HG02870 (cell line): ENCODE results near the gene FZD4.
"Not testable (repeated sequence)": the region's sequence is repeated elsewhere in the genome, so short reads cannot be mapped to it uniquely, and the experiment has no call there.

ENCODE experiments used
- ATAC-seq: cut with Tn5 transposase; IDR thresholded peaks from one replicate; pipeline ENCODE4 v1.9.1; 2021; ENCODE audit warnings: mild to moderate bottlenecking, moderate library complexity; ENCODE audit not compliant: unreplicated experiment

FZD4 gene

DNA sequence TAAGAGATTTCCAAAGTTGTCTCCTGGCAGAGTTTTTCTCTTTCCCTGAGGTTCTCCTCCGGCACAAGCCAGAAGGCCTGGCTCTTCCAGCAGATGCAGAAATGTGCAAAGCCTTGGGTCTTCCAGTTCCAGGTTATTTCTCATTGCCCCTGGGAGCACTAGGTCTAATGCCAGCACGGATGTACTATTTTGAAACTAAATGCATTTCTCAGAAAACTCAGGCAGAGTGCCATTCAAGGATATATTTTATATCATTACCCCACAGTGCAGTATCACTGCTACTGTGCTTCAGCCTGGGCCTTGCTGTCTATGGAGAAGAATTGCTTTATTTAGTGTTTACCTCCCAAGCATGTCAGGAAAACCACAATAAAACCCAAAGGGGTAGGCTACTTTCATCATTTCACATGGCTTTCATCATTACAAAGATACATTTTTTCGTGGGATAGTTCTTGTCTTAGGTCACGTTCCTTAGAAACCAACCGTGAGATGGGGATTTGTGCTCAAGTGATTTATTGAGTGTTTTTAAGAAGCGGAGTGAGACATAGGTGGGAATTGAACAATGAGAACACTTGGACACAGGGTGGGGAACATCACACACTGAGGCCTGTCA is 22.4 kb upstream of the FZD4 start:
- ATAC-seq = no peak

DNA sequence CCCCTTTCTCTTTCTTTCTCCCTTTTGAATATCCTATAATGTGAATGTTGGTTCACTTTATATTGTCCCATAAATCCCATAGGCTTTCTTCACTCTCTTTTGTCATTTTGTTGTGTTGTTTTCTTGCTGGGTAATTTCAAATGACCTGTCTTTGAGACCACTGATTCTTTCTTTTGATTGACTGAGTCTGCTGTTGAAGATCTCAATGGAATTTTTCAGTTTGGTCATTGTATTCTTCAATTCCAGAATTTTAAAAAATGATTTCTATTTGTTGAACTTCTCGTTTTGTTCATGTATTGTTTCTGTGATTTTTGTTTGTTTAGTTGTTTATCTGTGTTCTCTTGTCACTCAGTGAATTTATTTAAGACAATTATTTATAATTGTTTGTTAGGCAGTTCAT is 17.5 kb upstream of the FZD4 start:
- ATAC-seq = no peak

DNA sequence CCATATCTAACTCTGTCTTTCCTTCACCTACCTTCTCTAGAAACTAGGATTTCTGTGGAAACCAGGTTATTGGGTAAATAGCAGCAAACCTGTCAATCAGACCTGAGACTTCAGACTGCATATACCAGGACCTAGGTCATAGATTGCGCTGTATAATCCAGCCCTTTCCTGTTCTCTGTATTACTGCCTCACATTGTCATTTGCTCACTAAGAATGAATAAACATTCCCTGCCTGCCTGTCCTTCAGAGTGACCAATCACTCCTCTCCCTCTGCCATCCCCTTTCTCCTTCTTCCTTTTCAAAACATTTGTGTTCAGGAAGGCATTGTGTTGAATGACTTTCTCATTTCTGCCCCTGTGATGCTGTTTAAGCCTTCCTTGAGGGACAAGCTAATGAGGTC is 14.1 kb upstream of the FZD4 start:
- no peak for ATAC-seq

DNA sequence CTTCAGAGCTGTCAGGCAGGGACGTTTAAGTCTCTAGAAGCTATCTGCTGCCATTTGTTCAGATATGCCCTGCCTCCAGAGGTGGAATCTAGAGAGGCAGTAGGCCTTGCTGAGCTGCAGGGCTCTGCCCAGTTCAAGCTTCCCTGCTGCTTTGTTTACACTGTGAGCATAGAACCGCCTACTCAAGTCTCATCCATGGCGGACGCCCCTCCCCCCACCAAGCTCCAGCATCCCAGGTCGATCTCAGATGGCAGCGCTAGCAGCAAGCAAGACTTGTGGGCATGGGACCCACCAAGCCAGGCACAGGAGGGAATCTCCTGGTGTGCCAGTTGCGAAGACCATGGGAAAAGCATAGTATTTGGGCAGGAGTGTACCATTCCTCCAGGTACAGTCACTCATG is 12.4 kb upstream of the FZD4 start:
- ATAC-seq = not testable (repeated sequence)

DNA sequence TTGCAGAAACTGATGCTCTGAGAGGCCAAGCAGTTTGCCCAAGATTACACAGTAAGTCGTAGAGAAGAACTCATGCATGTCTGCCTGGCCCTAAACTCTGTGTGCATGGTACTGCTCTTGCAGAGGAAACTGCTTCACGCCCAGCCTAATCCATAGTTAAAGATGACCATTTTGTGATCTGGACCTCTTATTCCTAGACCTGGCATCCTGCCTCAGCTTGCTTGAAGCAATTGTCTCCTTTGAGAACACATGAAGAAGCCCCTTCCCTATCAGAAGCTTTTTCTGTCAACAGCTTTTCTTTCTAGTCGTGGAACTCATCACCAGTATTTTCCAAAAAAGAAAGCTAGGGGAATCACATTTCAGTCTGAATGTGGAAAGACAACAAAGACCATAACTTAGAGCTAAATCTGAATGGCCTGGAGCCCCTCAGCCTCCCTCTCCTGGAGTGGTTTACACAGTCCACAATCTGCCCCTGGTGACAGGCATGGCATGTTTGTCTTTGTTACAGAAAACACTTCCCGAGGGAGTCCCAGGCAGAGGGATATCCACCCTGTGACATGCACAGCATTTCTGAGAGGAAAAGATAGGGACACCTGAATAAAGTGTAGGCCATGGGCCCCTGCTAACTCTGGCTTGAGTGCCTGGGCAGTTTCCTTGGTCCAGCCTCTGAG is 2.9 kb upstream of the FZD4 start:
- no peak for ATAC-seq

DNA sequence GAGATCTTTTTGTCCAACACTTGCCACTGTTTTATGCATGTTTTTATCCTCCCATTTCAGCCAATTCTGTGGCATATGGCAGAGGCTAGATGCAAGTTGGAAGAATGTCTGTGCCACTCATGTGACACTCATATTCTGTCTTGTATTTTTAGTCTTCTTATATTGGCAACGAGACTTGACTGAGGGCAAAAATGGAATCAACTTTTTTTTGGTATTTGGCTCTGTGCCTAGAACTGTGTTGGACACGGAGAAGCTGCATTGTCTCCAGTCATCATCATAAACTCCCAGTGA is 1.7 kb upstream of the FZD4 start:
- ATAC-seq = no peak

DNA sequence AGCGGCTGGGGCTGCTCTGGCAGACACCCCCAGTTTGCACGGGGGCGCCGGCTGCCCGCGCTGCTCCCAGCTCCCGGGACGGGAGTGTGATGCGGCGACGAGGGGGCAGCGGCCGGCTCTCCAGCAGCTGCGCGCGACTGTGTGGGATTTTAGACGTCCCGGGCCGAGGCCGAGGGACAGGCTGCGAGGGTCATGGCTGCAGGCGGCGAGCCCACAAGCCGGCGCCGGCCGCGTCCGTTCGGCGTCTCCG is 159 bp downstream of the FZD4 start:
- no peak for ATAC-seq

DNA sequence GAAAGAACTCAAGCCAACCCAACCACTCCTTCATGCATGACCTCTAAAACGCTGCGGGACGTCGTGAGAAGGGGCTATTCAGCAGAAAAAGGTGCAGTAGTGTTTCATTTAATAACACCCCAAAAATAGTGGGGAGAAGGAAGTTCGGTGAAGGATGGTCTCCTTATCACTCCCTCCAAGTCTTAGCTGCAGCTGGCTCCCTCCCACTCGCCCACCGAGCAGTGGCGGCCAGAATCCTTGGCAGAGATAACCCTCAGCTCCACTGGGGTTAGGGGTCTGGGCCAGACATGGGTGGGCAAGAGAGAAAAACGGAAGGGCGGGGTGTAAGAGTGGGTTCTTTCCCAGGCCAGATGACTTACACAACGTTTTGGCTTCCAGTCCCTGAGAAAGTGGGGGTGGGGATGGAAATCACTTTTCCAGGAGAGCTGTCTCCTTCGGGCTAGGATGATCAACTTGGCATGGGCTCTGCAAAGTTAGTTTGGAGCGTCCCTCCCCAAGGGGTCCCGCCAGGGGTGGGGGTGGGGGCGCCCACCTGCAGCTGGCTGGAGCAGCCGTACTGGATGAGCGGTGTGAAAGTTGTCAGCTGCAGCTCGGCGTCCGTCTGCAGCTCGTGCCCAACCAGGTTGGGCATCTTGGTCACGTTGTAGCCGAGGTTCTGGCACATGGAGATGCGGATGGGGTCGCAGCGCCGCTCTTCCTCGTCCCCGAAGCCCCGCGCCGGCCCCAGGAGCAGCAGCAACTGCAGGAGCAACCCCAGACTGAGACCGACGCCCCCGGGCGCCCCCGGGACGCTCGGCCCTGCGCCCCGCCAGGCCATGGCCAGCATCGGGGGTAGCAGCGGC is 705 bp downstream of the FZD4 start:
- peak; percentile 6 for ATAC-seq

DNA sequence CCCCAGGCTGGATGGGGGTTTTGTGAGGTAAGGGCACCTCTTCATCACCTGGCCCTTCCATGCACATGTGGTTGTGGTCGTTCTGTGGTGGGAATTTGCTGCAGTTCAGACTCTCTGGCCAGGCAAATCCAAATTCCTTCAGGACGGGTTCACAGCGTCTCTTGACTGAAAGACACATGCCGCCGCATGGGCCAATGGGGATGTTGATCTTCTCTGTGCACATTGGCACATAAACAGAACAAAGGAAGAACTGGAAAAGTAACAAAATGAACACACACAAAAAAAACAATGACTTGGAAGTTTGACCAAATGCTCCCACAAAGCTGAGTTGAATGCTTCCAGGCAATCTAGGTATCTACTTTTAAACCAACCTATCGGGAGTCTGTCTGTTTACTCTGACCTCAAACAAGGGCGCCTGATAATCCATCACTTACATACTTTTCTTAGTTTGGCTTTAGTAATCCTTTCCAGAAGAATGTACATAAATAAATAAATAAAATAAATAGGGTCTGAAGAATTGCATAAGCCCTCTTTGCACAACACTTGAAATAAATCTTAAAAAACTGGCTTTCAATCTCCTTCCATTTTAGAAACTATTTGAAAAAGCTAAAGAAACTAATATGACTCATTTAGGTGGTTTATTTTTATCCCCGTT is 2.8 kb downstream of the FZD4 start:
- ATAC-seq = no peak

DNA sequence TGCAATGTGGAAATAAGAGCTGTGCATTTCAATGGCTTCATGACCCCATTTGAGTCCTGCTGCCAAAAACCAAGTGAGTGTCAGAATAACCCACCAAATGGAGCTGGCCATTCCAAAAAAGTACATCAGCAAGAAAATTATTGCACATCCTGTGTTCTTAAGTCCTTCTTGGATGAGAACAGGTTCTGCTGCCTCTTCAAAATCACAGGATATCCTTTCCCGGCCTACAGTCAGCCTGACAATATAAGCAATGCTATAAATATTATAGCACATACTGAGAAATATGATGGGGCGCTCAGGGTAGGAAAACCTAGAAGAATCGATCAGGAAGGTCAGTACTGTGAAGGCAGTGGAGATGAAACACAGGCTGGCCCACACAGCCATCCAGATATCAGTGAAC is 3.5 kb downstream of the FZD4 start:
- ATAC-seq = no peak

DNA sequence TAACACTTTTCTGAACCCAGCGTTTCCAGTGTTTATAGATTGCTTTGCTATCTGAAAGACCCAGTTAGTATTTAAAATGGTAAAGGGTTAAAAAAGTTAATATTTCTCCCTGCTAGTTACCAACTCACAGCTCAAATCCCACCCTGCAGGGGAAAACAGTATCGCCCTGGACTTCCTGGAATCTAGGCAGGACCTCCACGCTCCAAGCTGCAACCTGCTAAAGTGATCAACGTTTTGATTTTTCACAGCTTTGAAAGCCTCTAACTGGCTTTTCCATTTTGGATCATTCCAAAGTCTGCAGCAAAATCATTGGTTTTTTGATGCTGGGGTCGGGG is 4.6 kb downstream of the FZD4 start:
- no peak for ATAC-seq

DNA sequence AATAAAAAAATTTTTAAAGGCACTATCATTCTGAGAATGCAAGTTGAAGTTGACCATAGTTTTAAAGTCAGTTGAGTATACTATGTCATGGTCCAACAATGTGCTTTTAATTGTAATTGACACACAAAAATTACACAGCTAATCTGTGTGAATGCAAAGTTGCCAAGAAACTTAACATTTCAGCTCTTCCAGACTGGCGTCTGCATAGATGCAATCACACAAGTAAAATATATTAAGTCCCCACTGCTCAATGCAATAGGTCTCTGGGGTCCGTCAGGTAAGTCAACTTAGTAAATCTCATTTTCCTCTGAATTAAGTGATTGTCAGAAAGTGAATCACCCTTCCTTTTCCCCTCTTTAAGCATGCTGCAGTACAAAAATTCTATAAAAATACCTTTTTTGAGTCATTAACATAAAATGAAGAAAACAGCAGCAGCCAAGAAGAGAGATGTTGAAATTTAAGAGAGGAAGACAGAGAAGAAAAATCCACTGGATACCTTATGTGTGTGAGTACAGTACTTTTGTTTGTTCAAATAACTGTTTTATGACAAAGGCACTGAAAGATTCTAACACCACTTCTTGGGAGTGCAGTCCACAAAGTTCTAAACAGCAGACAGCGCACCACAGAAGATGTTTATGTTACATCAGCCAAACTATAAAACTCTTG is 5.1 kb downstream of the FZD4 start:
- no peak for ATAC-seq

DNA sequence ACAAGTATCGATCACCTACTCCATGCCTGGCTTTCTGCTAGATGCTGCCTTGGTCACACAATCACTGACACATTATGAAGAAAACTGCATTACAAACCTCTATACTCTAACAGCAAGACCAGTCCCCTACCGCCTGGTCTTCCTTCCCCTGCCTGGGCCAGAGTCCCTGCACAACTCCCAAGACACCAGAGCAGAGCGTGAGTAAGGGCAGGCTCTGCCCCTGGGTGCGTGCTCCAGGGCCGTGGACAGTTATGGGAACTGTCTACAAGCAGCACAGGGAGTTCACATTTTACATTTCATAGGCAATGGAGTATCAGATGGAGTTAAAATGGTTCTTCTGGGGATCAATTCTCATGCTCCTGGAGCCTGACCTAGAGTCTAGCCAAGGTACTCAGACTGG is 6.5 kb downstream of the FZD4 start:
- no peak for ATAC-seq

DNA sequence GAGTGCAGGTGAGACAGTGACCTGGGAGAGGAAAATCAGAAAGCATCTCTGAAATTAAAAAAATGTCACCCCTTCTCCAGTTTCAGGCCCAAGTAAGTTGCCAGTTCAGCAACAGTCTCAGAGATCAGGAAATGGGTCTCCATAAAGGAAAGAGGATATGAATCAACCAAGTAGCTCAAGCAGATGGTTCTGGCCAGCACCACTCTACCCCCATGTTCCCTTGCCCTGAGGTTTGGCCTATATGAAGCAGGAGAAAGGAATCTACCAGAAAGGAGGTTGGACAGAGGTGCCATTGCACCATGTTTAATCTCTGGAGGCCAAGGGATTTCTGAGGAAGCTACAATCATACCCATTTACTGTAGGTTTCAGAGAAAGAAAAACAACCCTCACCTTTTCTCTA is 7.7 kb downstream of the FZD4 start:
- ATAC-seq = no peak

DNA sequence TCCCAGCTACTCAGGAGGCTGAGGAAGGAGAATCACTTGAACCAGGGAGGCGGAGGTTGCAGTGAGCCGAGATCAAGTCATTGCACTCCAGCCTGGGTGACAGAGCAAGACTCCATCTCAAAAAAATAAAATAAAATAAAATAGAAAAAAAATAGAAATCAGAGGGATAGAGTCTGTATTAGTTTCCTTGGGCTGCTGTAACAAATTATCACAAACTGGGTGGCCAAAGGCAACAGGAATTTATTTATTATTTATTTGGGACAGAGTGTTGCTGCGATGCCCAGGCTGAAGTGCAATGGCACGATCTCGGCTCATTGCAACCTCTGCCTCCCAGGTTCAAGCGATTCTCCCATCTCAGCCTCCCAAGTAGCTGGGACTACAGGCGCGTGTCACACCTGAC is 11.7 kb downstream of the FZD4 start:
- ATAC-seq = not testable (repeated sequence)

DNA sequence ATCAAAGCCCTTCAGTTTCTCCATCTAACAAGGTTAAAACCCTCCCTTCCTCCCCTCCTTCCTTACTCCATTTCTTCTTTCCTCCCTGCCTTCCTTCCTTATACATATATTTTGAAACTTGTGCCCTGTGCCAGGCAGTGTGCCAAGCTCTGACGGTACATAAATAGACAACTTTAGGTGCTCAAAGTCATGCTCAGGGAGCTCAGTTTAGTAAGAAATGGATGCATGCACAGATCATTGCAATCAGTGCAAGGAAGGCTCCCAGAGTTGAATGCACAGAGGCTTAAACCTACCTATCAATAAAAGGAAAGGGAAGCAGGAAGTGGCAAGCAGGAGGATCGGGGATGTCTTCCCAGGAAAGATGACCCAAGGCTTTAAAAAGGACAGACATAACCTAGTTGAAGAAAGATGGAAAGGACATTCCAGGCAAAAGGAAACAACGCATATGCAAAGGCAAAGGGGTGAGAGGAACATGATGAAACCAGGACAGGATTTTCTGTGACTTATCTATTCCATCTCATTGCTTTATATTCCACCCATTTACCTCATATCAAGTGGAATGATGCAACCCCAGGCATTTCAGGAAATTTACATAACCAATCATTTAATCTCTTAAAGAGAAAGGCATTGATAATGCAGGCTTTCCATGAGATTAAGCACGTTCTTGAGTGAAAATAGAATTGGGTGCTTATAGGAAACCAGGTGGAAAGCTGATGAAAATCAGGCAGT is 13.2 kb downstream of the FZD4 start:
- no peak for ATAC-seq

DNA sequence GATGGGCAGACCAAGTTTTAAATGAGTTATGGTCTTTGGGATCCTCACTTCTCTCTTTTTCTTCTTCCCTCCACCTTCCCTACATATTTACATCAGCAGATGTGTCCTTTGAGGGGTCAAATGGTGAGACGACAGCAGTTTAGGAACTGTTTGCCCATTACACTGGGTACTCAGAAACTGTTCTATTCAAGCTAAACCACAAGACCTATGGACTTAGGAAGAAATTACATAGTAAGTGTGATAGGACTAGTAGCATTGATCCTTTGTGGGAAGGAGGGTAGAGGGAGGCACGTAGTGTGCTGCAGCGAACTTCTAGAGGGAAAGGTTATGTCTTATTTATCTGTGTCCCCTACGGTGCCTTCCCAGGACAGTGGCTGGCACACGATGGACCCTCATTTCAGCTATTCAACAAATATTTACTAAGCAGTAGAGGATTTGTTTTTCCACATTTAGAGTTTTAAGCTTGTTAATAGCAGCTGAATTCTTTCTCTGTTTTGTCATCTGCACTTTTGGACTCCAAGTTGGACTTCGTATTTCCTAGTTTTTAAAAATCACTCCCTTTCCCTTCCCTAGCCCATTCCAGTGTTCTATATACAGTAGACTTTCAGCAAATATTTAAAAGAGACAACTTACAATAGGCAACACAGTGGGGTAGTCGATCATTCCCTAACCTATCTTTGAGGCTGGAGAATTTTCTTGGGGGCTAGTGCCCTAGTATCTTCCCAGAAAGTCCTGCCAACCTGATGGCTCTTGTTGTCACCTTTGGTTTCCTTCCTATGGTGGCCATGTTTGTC is 13.9 kb downstream of the FZD4 start:
- ATAC-seq = no peak

DNA sequence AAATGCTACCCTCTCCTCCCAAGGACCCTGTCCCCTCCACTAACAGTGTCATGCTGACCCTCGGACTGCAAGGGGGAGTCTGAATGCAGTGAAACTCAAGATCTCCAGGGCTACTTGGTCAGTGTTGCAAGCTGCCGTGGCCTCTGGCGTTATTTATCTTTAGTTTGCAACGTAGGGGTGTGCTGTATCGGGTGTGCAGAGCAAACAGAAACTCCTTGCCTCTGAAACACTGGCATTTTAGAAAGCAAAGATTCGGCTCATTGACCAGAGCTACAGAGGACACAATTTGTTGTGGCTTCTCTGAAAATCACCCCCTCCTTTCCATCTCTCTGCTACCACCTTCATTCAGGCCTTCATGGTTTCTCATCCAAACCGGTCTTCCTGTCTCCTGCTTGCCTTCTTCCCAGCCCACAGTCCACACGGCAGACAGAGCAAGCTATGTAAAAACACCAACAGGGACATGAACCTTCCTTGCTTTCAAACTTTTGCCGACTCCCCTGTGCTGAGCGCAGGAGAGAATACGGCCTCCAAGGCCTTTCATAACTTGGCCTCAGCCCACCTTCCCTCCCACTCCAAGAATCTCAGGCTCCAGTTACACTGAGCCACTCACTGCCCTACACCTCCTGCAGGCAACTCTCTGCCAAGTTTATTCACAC is 14.9 kb downstream of the FZD4 start:
- no peak for ATAC-seq

DNA sequence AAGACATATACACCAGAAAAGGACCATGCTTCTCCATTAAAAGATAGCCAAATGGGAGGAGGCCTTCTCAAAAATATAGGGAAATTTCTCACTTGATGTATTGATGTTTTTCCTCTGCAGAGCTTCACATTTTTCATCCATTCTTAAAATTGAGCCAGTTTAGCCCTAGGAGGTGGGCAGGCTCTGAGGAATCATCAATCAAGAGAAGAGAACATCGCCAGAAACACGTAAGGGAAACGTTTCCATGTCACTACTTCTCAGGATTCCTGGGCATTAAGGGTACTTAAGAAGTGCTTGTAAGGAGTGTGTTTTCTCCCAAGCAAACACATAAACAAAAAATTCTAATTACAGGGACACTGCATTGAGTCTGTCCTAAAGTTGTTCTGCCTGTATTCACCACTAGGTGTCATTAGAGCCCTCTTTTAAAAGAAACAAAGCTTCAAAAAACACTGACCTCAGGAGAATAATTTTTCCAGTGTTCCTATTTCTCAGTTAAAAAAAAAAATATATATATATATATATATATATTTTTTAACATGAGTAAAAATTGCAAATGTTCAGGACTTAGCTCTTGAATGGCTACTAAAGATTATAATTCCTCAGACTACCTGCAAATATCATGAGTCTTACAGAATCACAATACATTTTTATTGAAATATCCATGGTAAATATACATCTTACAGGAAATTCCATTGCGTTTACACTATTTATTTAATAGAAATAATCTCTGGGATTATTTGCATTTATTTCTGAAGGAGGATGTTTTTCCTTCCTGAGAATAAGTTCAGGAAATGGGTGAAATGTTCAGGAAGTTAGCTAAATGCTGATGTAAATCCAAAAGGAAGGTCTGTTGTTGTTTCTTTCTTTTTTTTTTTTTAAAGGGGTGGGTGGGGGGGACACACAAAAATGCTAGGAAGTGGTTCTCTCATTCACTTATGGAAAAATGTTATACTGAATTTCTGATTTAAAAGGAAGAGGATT is 16.0 kb downstream of the FZD4 start:
- peak; percentile 75 for ATAC-seq
